ENCODE results near the gene PUS7L.
"Not testable (repeated sequence)": the region's sequence is repeated elsewhere in the genome, so short reads cannot be mapped to it uniquely, and the experiment has no call there.

The PUS7L gene, protein sequence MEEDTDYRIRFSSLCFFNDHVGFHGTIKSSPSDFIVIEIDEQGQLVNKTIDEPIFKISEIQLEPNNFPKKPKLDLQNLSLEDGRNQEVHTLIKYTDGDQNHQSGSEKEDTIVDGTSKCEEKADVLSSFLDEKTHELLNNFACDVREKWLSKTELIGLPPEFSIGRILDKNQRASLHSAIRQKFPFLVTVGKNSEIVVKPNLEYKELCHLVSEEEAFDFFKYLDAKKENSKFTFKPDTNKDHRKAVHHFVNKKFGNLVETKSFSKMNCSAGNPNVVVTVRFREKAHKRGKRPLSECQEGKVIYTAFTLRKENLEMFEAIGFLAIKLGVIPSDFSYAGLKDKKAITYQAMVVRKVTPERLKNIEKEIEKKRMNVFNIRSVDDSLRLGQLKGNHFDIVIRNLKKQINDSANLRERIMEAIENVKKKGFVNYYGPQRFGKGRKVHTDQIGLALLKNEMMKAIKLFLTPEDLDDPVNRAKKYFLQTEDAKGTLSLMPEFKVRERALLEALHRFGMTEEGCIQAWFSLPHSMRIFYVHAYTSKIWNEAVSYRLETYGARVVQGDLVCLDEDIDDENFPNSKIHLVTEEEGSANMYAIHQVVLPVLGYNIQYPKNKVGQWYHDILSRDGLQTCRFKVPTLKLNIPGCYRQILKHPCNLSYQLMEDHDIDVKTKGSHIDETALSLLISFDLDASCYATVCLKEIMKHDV
- total RNA-seq: 62.4 to 67.4 reads per million in 2 experiments

DNA sequence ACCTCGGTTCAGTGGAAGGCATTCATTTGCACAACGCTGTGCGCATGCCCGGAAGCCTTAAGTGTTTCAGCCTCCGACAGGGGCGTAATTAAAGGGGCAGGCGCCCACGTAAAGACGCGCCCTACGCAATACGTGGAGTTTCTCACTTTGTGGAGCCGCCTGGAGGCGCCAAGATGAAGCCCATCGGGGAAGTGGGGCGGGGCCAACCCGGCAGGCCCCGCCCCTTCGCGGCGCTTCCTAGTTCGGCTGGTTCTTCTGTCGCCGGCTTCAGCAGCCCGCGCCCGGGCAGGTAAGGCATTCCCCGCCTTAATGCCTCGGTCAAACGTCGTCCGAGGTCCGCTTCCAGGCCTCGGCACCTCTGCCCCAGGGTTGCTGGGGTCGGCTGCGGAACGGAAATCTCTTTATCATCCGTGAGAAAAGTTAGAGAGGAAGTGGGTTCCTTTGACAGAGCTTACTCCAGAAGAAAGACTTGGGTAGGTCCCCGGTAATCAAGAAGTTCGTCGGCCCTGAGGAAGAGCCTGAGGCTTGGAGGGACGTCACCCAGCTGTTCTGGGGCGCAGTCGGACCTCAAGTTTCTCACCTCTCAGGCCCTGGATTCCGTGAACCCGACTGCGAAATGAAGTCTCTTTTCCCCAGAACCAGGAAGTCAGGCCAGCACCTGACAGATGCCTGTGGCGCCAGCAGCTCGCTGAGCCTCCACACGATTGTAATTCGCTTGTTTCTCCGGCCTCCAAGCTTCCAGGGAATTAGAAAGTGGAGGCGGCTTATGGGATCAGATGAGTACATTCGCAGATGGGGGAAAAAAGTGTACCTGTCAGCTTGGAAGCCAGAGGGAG, at the start of gene PUS7L, which contains the start of gene IRAK4:
Gene PUS7L (minus strand): TSS at position 63 of the 836 bp plus-strand sequence. CDS start 3,545 bp downstream, outside the sequence.
Gene IRAK4 (plus strand): TSS at position 224 of the 836 bp plus-strand sequence. CDS start 9,161 bp downstream, outside the sequence.
- peak; percentile 92 for DNase-seq (ENCODE audit: low read depth)

DNA sequence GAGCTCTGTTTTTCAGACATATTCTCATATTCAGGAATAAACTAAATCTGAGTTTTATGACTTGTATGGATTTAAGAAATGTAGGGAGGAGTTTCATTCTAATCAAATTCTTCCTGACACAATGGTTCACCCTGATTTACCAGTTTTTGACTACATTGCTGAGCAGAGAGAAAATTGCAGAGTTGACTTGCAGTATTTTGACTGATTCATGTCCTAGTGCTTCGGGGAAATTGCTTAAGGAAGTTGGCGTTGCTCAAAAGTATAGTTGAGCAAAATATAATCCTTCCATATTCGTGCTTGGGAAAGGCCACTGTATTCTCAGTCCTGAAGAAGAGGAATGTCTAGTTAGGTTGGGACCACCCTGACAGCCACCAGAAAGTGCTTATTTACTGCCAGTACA, 48.8 kb upstream of the PUS7L start:
- DNase-seq (ENCODE audit: low read depth): no peak

DNA sequence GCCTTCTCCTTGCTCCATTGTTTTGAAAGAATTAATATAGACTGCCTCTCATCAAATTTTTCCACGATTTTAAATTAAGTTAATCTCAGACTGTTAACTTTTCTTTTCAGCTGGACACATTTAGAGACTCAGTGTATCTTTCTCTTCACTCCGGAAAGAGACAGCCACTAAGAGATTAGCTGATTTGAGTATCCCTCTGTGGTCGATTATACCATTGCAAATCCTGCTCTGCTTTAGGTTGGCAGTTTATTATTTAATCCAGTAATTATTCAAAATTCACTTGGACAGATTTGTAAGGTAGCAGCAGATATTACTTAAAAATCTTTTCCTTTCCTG, 48.1 kb upstream of the PUS7L start:
- DNase-seq (ENCODE audit: low read depth): no peak

DNA sequence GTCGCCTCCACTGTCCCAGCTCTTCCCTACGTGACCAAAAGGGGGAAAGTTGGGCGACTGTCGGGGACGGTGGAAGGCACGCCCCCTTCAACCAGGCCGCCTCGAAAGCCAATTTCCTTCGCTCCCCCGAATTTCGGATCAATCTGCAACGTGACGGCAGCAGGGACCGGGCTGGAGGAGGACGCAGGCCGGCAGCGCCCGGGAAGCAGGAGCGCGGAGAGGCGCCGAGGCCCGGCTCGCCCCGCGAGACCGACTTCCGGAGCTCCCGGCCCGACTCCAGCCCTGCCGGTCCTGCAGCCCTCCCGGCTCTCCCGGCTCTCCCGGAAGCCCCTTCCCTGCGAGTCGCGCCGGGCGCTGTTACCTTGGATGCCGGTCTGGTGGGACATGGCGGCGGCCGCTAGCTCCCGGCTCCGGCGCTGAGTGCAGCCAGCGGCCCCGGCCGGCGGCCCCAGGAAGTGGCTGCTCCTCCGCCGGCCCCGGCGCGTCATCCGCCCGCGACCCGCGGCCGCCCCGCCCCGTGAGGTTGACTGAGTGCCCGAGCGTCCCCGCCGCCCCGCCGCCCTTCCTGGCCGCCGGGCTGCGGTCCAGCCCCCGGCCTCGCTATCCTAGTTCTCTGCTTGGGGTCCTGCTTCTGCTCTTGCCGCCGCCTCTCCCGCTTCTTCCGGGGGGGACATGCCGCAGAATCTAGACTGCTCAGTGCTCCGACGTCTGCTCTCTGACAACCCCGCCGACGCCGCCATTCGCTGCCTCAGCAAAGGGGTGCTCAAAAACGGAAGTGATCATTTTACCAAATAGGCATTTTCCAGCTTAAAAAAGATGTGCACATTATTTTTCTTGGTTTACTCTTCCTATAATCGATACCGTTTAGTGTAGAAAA, 47.5 kb upstream of the PUS7L start, which contains the start of gene TWF1:
Gene TWF1 (minus strand): TSS at position 458 of the 877 bp plus-strand sequence. CDS start 72 bp downstream, at position 386.
- DNase-seq (ENCODE audit: low read depth): peak; percentile 72

DNA sequence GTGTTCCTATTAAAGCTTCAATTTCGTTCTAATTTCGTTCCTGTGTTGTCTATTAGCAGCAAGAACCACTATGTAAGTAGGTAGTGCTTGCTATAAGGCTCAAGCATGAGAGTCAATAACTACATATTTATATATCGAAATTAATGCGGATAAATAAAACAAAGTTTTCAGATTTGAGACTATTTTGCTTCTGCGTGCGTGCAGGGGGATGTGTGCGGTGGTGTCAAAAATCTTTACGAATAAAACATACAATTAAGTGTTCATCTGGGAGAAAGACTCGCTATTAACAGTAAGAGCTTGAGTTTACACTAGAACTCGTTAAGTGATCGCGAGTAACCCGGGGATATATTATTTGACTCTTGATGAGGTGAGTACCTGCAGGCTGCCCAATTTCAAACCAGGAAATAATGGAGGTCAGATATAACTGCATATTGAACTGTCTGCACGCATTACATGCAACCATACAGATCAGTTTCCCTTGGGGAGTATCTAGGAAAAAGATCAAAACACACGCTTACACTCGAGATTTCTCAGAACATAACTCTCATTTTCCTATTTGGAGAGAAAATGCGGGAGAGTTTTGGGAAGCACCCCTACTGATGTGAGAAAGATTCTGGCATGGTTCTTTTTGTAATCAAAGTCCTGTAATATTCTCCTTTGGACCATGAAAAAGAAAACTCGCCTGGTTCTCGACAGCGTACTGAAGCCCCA, 46.7 kb upstream of the PUS7L start:
- DNase-seq (ENCODE audit: low read depth): no peak

DNA sequence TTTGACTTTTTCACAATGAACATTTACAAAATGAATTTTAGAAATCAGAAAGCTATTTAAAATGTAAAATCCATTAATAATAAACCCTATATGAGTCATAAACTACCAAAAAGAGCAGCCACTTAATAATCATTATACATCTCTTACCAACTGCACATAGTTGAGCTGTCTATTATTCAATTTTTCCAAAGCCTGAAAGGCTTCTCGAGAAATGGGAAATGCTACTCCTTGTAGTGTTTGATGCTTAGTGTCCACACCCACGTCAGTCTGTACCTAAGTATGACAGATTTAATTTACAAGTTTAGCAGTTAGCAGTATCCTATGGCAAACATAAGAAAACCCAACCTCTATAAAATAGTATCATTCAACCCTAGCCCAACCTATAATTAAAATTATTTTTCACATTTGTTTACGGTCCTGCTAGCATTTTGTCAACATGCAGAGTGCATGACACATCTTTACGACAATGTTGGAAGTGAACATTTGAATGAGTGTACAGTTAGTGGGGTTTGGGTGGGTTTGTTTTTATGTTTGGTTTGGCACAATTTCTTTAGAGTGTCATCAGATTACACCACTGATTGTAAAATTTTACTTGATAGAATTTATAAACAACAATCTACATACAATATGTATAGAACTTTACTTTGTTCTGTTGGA, 39.1 kb upstream of the PUS7L start:
- DNase-seq (ENCODE audit: low read depth): no peak

DNA sequence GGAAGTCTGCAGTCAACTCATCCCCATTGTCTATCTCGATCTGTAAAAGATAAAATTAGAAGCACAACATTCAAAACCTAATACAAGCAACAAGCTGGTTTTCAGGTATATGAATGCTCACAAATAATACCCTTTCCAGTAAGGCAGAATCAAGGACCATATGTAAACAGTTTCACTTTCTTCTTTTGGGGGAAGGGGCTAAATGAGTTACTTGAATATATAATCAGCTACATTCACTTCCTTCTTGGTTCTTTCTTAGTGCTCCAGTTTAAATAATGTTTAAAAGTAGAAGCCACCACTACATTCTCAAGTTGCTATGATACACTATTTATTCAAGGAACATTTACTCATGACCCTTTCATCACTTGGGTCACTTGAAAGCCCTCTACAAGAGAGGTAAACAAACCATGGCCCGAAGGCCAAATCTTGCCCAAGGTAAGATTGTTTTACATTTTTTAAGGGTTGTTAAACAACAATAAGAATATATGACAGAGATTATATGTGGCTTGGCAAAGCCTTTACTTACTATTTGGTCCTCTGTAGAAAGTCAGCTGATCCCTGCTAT, 37.2 kb upstream of the PUS7L start:
- DNase-seq (ENCODE audit: low read depth): no peak

DNA sequence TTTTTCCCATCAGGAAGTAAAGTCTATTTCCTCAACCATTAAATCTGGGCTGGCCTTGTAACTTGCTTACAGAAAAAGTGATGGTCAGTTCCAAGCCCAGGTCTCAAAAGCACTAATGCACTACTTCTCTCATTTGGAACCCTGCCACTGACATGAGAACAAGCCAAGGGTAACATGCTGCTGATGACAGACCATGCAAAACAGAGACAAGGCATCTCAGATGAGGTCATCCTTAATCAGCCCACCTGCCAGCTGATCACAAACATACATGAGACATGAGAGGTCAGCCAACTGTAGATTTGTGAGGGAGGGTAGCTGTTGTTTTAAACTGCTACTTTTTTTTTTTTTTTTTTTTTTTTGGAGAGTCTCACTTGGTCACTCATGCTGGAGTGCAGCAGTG, 31.4 kb upstream of the PUS7L start:
- no peak for DNase-seq (ENCODE audit: low read depth)

DNA sequence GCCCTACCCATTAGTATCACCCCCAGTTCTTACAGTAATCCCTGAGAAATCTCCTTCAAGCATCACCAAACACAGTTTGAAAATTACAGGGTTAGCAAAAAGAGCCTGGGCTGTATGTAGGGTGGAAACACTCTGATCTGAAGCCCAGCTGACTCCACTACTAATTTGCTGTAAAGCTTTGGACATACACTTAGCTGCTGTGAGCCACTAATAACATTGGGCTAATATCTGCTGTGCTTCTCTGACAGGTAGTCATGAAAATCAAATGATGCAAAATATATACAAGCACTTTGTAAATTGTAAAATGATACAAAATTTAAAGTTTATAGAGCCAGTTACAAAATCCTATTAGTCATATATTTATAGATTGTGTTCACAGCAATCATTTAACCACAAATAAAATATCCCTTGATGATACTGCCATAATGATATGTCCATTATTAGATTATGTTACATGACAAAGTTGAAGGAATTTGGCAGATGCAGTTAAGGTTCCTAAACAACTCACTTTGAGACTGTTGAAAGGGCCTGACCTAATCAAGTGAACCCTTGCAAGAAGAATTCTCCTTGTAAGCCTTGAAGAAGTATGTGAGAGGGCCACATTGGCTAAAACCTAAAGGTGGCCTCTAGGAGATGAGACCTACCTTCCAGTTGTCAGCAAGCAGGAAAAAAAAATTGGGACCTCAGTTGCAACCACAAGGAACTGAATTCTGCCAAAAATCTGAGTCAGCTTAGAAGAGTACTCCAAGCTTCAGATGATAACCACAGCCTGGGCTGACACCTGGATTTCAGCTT, 28.5 kb upstream of the PUS7L start:
- no peak for DNase-seq (ENCODE audit: low read depth)

DNA sequence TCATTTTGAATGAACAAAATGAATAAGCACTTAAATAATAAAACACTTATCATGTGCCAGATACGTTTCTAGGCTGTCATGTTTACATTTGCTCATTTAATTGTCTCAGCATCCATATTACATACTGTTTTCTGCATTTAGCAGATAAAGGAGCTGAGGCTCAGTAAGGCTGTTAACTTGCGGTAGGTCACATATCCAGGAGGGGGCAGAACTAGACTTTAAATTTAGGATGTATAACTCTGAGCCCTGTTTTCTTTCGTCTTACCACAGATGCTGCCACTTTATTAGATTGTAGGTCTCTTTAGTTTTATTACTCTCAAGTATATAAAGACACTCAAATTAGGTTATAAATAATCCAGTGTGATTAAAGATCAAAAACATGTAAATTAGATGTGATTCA, 17.9 kb upstream of the PUS7L start:
- no peak for DNase-seq (ENCODE audit: low read depth)

DNA sequence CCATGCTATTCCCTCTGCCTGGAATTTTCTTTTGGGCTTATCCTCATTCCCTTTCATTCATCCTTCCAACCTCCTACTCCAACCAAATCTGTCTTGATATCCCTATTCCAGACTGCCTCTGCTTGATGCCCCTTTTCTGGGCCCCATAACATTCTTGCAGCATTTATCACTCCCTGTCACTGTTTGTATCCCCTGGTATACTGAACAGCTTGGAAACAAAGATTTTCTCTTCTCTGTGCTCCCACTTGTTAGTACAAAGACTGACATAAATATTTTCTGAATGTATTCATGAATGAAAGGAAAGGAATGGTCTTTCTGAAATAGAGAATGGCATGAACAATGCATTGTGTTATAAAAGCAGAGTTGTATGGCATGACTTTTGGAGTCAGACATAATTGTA, 7.7 kb upstream of the PUS7L start:
- DNase-seq (ENCODE audit: low read depth): no peak

DNA sequence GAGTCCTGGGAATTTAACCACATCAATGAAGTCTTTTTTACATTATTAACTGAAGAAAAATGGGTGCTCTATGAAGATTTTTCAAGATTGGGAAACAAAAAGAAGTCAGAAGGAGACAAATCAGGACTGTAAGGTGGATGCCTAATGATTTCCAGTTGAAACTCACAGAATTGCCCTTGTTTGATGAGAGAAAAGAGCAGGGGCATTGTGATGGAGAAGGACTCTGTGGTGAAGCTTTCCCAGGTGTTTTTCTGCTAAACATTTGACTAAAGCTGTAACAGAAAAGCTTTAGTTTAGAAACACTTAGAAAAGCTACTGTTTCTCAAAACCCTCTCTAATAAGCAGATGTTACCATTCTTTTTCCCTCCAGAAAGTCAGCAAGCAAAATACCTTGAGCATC, 5.9 kb upstream of the PUS7L start:
- no peak for DNase-seq (ENCODE audit: low read depth)

DNA sequence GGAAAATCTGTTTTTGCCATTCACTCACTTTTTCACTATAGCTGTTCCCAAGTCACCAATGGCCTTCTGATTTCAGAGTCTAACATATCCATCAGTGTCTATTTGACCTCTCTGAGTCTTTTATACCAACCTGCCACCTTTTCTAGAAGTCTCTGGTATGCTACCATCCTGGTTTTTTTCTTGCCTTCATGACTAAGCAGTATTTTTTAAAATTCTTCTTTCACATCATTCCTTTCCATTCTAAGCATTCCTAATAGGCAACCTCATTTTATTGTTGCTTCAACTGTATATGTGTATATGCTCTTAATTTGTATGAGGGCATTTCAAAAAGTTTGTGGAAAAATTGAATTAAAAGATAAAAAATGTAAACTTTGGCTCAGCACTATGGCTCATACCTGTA, 5.2 kb upstream of the PUS7L start:
- no peak for DNase-seq (ENCODE audit: low read depth)

DNA sequence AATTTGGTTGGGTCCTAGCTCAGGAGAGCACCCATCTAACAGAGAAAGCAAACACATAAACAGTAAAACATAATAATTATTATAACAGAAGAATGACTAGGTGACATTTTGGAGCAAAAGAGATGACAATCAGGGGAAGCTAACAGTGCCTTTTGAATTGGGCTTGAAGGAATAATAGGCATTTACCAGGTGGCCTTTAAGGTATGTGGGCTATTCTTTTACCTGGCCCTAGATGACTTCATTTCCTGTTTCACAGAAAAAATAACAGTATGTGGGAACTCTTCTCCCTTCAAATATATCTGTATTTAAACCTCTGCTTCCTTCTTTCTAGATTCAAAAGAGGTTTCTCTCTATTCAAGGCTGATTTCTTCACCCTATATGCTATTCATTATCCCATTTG, 4.0 kb upstream of the PUS7L start:
- no peak for DNase-seq (ENCODE audit: low read depth)

DNA sequence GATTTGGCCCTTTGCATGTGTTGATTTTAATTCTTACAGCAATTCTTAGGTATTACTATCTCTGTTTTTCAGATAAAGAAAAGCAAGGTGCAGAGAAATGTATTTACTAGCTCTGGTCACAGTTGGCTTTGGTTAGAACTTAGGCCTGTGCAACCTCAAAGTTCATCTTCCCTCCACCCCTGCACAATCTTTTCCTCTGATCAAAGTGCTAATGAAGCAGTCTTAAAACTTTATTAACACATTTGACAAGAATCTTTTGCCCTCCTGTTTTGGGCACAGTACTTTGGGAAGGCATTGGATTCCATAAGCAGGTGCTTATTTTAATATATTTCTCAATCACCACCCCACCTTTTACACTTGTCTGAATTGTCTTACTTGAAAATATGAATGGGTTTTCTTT, 2.9 kb upstream of the PUS7L start:
- no peak for DNase-seq (ENCODE audit: low read depth)

DNA sequence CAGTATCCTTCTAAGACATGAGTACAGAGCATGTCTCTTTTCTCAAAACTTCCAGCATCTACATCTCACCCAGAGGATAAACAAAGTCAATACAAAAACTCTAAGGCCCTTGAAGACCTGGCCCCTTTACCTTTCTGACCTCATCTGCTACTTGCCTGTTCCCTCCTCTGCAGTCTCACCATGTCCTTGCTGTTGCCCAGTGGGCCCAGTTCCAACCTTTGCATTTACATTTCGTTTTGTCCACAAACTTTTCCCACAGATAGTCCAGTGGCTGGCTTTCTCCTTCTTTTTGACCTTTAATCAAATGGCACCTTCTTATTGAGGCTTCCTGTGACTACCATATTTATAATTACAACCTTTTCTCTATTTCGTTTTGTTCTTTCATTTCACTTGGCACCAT, 1.8 kb upstream of the PUS7L start:
- no peak for DNase-seq (ENCODE audit: low read depth)

DNA sequence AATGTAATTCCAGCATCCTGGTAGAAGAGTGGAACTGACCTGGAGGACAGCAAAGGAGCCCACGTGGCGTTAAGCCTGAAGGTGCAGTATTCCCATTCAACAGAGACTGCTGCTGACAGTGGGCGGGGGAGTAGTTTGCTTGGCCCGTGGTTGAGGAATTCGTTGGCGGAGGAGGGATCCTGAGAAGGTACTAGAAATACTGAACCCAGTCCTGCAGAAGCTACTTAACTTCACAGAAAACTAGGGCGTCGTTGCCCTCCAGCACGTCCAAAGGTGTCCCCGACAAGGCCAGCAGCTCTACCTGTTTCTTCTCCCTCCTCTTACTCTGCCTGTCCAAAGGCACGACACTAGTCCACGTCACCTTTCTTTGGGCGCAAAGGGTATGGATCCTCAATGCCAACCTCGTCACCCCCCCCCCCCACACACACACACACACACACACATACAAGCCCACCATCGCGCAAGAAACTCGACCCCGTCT, 303 bp downstream of the PUS7L start:
- DNase-seq (ENCODE audit: low read depth): no peak

DNA sequence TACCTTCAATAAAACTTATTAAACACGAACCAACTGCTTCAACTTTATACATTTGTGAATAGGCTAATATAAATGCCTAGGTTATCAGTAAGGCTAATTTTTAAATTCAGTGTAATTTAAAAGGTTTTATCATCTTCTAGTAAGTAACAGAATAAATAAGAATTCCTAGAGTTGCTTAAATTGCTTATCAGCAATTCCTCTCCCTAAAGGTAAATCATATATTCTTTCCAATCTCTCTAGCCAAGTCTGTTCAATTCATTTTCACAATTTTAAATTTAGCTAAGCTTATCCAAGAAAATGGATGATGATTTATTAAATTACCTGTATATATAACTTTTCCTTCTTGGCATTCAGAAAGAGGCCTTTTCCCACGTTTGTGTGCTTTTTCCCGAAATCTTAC, 4.6 kb downstream of the PUS7L start:
- DNase-seq (ENCODE audit: low read depth): no peak

DNA sequence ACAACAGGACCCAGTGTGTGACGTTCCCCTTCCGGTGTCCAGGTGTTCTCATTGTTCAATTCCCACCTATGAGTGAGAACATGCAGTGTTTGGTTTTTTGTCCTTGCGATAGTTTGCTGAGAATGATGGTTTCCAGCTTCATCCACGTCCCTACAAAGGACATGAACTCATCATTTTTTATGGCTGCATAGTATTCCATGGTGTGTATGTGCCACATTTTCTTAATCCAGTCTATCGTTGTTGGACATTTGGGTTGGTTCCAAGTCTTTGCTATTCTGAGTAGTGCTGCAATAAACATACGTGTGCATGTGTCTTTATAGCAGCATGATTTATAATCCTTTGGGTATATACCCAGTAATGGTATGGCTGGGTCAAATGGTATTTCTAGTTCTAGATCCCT, 7.2 kb downstream of the PUS7L start:
- DNase-seq (ENCODE audit: low read depth): not testable (repeated sequence)

All from T follicular helper cell (primary cell).